NCI-H2171 treated with DMSO at 0.1 percent for 48 hours (cell line): ENCODE measurements around the gene CCR2.
"Not testable (repeated sequence)": the region's sequence is repeated elsewhere in the genome, so short reads cannot be mapped to it uniquely, and the experiment has no call there.

Experiments used
- DNase-seq: peaks from one replicate; lab custom pipeline; 2025; lab: John Stamatoyannopoulos, UW

CCR2 gene

GRCh38 chr3:46402902-46403301 is 49.0 kb downstream of the CCR2 start:
- not testable (repeated sequence) for DNase-seq

- no peak for DNase-seq
Measured at GRCh38 chr3:46405301-46406019, 51.5 kb downstream of the CCR2 start.

GRCh38 chr3:46406443-46406787 is 52.5 kb downstream of the CCR2 start:
- no peak for DNase-seq

GRCh38 chr3:46406788-46407611 is 53.1 kb downstream of the CCR2 start, which contains the start of the genes CCR5AS and CCRL2:
CCR5AS (minus strand) TSS chr3:46407066.
CCRL2 (plus strand) TSS chr3:46407259; CDS start chr3:46408080, 821 bp downstream.
- no peak for DNase-seq

GRCh38 chr3:46407970-46408369 is 54.1 kb downstream of the CCR2 start:
- DNase-seq, result no peak

- no peak for DNase-seq
Measured at GRCh38 chr3:46408853-46409252, 54.9 kb downstream of the CCR2 start.

GRCh38 chr3:46409739-46410489 is 56.0 kb downstream of the CCR2 start:
- DNase-seq, result no peak
